HUES64 (cell line): ENCODE data around the gene FBXO41.
"Not testable (repeated sequence)": the region's sequence is repeated elsewhere in the genome, so short reads cannot be mapped to it uniquely, and the experiment has no call there.

ENCODE experiments used
- H3K27ac ChIP-seq: 2 replicates; pipeline ENCODE4 v1.7.0; 2013; ENCODE audit warnings: low read depth, low read length, inconsistent platforms
- H3K27me3 ChIP-seq: 2 replicates; pipeline ENCODE4 v1.6.1; 2013; ENCODE audit warnings: mild to moderate bottlenecking, low read length; ENCODE audit not compliant: insufficient read depth
- H3K36me3 ChIP-seq: 2 replicates; pipeline ENCODE4 v1.6.1; 2013; ENCODE audit warnings: mild to moderate bottlenecking, low read length; ENCODE audit not compliant: insufficient read depth
- H3K4me1 ChIP-seq: 2 replicates; pipeline ENCODE4 v1.6.1; 2013; ENCODE audit warnings: mild to moderate bottlenecking, low read length, moderate library complexity; ENCODE audit not compliant: insufficient read depth
- H3K4me3 ChIP-seq: 2 replicates; pipeline ENCODE4 v1.5.1; 2013; ENCODE audit warnings: mild to moderate bottlenecking, low read length, moderate library complexity
- H3K9ac ChIP-seq: 2 replicates; pipeline ENCODE4 v1.6.1; 2013; ENCODE audit warnings: mild to moderate bottlenecking, low read depth, low read length
- H3K9me3 ChIP-seq: 2 replicates; pipeline ENCODE4 v1.6.1; 2013; ENCODE audit warnings: low read depth, low read length; ENCODE audit not compliant: insufficient read depth
- WGBS: fragments of 150-250, 120-280 bp; methylation state at CpG from one replicate; pipeline ENCODE4 v1.1.7; 2013; ENCODE audit warnings: missing lambda C conversion rate; 5-methylcytosine and 5-hydroxymethylcytosine counted together

Gene FBXO41

GRCh38 chr2:73266061-73266901 is 18.0 kb downstream of the FBXO41 start:
- no peaks in the 10 kb centered on the region for H3K4me1 ChIP-seq
- no peak overlapping the region for H3K4me3 ChIP-seq
- peaks cover 2% of the 10 kb centered on the region; the same call in 1 of the 2 replicates for H3K36me3 ChIP-seq
- H3K27me3 ChIP-seq: peaks cover 44% of the 10 kb centered on the region
- no peak overlapping the region for H3K9ac ChIP-seq
- 92% methylated on average over 26 of the region's 26 CpGs for whole genome bisulfite sequencing
- no peaks in the 10 kb centered on the region for H3K9me3 ChIP-seq
- no peak overlapping the region for H3K27ac ChIP-seq

GRCh38 chr2:73265298-73266060 is 18.8 kb downstream of the FBXO41 start:
- no peaks in the 10 kb centered on the region for H3K9me3 ChIP-seq
- H3K36me3 ChIP-seq: peaks cover 2% of the 10 kb centered on the region; the same call in 1 of the 2 replicates
- H3K9ac ChIP-seq: no peak overlapping the region
- H3K4me1 ChIP-seq: no peaks in the 10 kb centered on the region
- 92% methylated on average over 28 of the region's 28 CpGs for WGBS
- H3K4me3 ChIP-seq: no peak overlapping the region
- peaks cover 36% of the 10 kb centered on the region for H3K27me3 ChIP-seq
- H3K27ac ChIP-seq: no peak overlapping the region

- H3K36me3 ChIP-seq: peaks cover 2% of the 10 kb centered on the region; the same call in 1 of the 2 replicates
- peaks cover 29% of the 10 kb centered on the region for H3K27me3 ChIP-seq
- WGBS: 92% methylated on average over 3 of the region's 4 CpGs
- no peak overlapping the region for H3K9ac ChIP-seq
- no peaks in the 10 kb centered on the region for H3K4me1 ChIP-seq
- no peak overlapping the region for H3K27ac ChIP-seq
- H3K9me3 ChIP-seq: no peaks in the 10 kb centered on the region
- H3K4me3 ChIP-seq: no peak overlapping the region
These were observed 19.5 kb downstream of the FBXO41 start for GRCh38 chr2:73264783-73265182.

GRCh38 chr2:73264332-73264606 is 20.0 kb downstream of the FBXO41 start:
- Histone ChIP-seq H3K9me3 (no peaks in the 10 kb centered on the region), H3K4me3 (no peak overlapping the region), H3K4me1 (no peaks in the 10 kb centered on the region), H3K36me3 (peaks cover 2% of the 10 kb centered on the region; the same call in 1 of the 2 replicates), H3K9ac (no peak overlapping the region), H3K27ac (no peak overlapping the region), H3K27me3 (peaks cover 24% of the 10 kb centered on the region)
- 92% methylated on average over 15 of the region's 15 CpGs for WGBS

GRCh38 chr2:73263540-73264331 is 20.5 kb downstream of the FBXO41 start:
- Histone ChIP-seq H3K4me3 (no peak overlapping the region), H3K9ac (no peak overlapping the region), H3K36me3 (peaks cover 2% of the 10 kb centered on the region; the same call in 1 of the 2 replicates), H3K27me3 (peaks cover 19% of the 10 kb centered on the region), H3K9me3 (no peaks in the 10 kb centered on the region), H3K27ac (no peak overlapping the region), H3K4me1 (no peaks in the 10 kb centered on the region)
- 93% methylated on average over 16 of the region's 16 CpGs for WGBS

GRCh38 chr2:73262691-73263429 is 21.4 kb downstream of the FBXO41 start:
- H3K4me3 ChIP-seq, H3K27ac ChIP-seq, H3K4me1 ChIP-seq, H3K9me3 ChIP-seq, H3K9ac ChIP-seq, H3K36me3 ChIP-seq: not testable (repeated sequence)
- 94% methylated on average over 17 of the region's 18 CpGs for WGBS
- H3K27me3 ChIP-seq: peaks cover 10% of the 10 kb centered on the region

- Histone ChIP-seq H3K27me3 (peaks cover 3% of the 10 kb centered on the region), H3K9me3 (no peaks in the 10 kb centered on the region), H3K4me3 (no peak overlapping the region), H3K27ac (no peak overlapping the region), H3K9ac (no peak overlapping the region), H3K4me1 (no peaks in the 10 kb centered on the region), H3K36me3 (peaks cover 2% of the 10 kb centered on the region; the same call in 1 of the 2 replicates)
- WGBS: 90% methylated on average over 4 of the region's 4 CpGs
These were observed 22.1 kb downstream of the FBXO41 start for GRCh38 chr2:73262108-73262651.

- Histone ChIP-seq H3K27me3 (no peaks in the 10 kb centered on the region), H3K27ac (no peak overlapping the region), H3K4me3 (no peak overlapping the region), H3K4me1 (peaks cover 6% of the 10 kb centered on the region; the same call in 1 of the 2 replicates), H3K9ac (no peak overlapping the region), H3K9me3 (no peaks in the 10 kb centered on the region), H3K36me3 (peaks cover 2% of the 10 kb centered on the region; the same call in 1 of the 2 replicates)
- WGBS: 40% methylated on average over 17 of the region's 17 CpGs
These were observed 23.8 kb downstream of the FBXO41 start for GRCh38 chr2:73260338-73260984.

- 92% methylated on average over 4 of the region's 4 CpGs for whole genome bisulfite sequencing
These were observed 24.5 kb downstream of the FBXO41 start for GRCh38 chr2:73259704-73260337.

More at GRCh38 chr2:73259704-73260337, 24.5 kb downstream of the FBXO41 start:
- H3K9ac ChIP-seq: no peak overlapping the region
- H3K27ac ChIP-seq: no peak overlapping the region
- no peaks in the 10 kb centered on the region for H3K27me3 ChIP-seq
- no peak overlapping the region for H3K4me3 ChIP-seq
- peaks cover 2% of the 10 kb centered on the region; the same call in 1 of the 2 replicates for H3K36me3 ChIP-seq
- peaks cover 6% of the 10 kb centered on the region; the same call in 1 of the 2 replicates for H3K4me1 ChIP-seq
- no peaks in the 10 kb centered on the region for H3K9me3 ChIP-seq
